ENCODE data around the gene SORBS2. TPM values are rescaled to one million over a fixed set of nuclear protein-coding genes. Genes with fewer than 3 reads are reported as not detected.
"Not testable (repeated sequence)": the region's sequence is repeated elsewhere in the genome, so short reads cannot be mapped to it uniquely, and the experiment has no call there.

Gene SORBS2
- total RNA-seq, 4 donors from 2014 or later: 821 to 1,626 (median 1,353) TPM

DNA sequence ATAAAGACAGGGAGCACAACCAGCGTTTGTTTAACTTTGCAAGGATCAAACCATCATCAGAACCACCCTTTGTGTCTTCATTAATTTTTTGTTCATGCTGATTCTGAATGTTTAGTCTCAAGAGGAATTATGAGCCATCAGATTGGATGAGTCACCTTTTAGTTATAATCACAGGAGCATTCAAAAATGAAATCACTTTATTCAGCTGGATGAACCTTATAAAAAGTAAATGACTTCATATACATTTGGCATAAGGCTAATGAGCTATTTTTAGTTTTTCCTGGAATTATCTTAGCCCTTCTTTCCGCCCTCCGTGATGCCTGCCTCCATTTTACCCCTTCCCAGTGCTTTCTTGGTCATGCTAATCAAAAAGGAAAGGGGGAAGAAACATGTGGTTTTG lies 103.6 kb downstream of the SORBS2 start:
- Histone ChIP-seq H3K27me3 (no peaks in the 10 kb centered on the region), H3K9me3 (peaks cover 0 to 7% (median 2%) of the 10 kb centered on the region in 4 donors), H3K27ac (replicated peaks in 1 of 4) (no peak overlapping the region), H3K4me3 (no peak overlapping the region), H3K4me1 (peaks cover 6 to 62% (median 28%) of the 10 kb centered on the region in 4 donors), H3K36me3 (peaks cover 0 to 5% (median 0%) of the 10 kb centered on the region in 4 donors)
- intact Hi-C loops (cut with DNase I): no loop called here
- TF ChIP-seq POLR2A (IDR thresholded peaks at IDR 0.05; ENCODE audit: low read depth) (no peak), POLR2AphosphoS5 (IDR thresholded peaks at IDR 0.05) (no peak), EP300 (IDR thresholded peaks at IDR 0.05) (no peak)
- TF ChIP-seq, protein P1, sequence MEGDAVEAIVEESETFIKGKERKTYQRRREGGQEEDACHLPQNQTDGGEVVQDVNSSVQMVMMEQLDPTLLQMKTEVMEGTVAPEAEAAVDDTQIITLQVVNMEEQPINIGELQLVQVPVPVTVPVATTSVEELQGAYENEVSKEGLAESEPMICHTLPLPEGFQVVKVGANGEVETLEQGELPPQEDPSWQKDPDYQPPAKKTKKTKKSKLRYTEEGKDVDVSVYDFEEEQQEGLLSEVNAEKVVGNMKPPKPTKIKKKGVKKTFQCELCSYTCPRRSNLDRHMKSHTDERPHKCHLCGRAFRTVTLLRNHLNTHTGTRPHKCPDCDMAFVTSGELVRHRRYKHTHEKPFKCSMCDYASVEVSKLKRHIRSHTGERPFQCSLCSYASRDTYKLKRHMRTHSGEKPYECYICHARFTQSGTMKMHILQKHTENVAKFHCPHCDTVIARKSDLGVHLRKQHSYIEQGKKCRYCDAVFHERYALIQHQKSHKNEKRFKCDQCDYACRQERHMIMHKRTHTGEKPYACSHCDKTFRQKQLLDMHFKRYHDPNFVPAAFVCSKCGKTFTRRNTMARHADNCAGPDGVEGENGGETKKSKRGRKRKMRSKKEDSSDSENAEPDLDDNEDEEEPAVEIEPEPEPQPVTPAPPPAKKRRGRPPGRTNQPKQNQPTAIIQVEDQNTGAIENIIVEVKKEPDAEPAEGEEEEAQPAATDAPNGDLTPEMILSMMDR (IDR thresholded peaks at IDR 0.05): no peak
- WGBS: 17% methylated on average over 3 of the region's 3 CpGs
- no peak for DNase-seq (ENCODE audit: extremely low spot score)

DNA sequence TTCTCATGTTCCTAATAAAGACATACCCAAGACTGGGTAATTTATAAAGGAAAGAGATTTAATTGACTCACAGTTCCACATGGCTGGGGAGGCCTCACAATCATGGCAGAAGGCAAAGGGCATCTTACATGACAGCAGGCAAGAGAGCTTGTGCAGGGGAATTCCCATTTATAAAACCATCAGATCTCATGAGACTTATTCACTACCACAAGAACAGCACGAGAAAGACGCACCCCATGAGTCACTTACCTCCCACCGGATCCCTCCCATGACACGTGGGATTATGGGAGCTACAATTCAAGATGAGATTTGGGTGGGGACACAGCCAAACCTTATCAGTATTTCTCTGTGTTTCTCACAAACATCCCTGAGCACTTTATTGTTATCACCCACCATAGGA lies 104.4 kb downstream of the SORBS2 start:
- H3K27ac ChIP-seq (replicated peaks in 1 of 4); intact Hi-C loops (cut with DNase I); DNase-seq (ENCODE audit: extremely low spot score); H3K36me3 ChIP-seq; H3K4me3 ChIP-seq; H3K27me3 ChIP-seq; H3K9me3 ChIP-seq: not testable (repeated sequence)
- WGBS: 67% methylated on average over 4 of the region's 4 CpGs
- peaks cover 6 to 62% (median 28%) of the 10 kb centered on the region in 4 donors for H3K4me1 ChIP-seq

DNA sequence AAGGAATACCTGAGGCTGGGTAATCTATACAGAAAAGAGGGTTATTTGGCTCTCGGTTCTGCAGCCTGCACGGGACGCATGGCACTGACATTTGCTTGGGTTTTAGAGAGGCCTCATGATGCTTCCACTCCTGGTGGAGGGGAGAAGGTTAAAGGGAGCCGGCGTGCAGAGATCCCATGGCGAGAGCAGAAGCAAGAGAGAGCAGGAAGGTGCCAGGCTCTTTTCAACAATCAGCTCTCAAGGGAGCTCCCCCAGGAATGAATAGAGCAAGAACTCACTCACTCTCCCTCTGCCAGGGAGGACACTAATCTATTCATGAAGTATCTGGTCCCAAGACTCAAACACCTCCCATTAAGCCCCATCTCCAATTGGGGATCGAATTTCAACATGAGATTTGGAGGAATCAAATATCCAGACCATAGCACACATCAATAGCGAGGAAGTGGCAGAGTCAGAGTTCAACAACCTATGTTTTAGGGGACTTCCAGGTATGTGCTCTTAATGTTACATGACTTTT lies 109.8 kb downstream of the SORBS2 start:
- WGBS: 91% methylated on average over 8 of the region's 8 CpGs
- no peak overlapping the region for H3K27ac ChIP-seq (replicated peaks in 1 of 4)
- no peak for TF ChIP-seq EP300 (IDR thresholded peaks at IDR 0.05)
- no peak for TF ChIP-seq POLR2A (IDR thresholded peaks at IDR 0.05; ENCODE audit: low read depth)
- TF ChIP-seq, protein P1 (IDR thresholded peaks at IDR 0.05): no peak
- no peak for TF ChIP-seq POLR2AphosphoS5 (IDR thresholded peaks at IDR 0.05)

DNA sequence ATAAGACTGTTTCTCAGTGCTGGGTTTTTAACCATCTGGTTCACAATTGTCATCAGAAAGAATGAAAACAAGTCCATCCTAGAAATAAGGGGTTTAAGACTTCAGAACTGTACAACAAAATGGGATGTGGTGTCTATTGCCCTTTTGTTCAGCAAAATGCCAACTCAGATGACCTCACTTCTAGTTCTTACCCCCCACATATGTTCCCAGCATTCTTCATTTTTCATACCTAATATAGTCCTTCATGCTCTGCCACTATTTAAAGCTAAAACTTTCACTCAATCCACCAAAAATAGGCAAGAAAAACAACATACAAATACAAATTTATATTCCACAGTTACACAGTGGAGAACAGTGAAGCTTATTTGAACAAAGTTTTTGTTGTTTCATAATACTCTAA lies 111.4 kb downstream of the SORBS2 start:
- Histone ChIP-seq H3K4me3 (no peak overlapping the region), H3K27me3 (no peaks in the 10 kb centered on the region), H3K27ac (replicated peaks in 1 of 4) (peak overlapping the region in 3 of 4 donors; percentile 4 to 30 (median 22)), H3K9me3 (peaks cover 0 to 5% (median under 1%) of the 10 kb centered on the region in 4 donors), H3K4me1 (peaks cover 0 to 37% (median 8%) of the 10 kb centered on the region in 4 donors), H3K36me3 (peaks cover 0 to 3% (median 0%) of the 10 kb centered on the region in 4 donors)
- no peak for DNase-seq (ENCODE audit: extremely low spot score)
- TF ChIP-seq POLR2AphosphoS5 (IDR thresholded peaks at IDR 0.05) (no peak), POLR2A (IDR thresholded peaks at IDR 0.05; ENCODE audit: low read depth) (no peak), EP300 (IDR thresholded peaks at IDR 0.05) (no peak)
- TF ChIP-seq, protein P1 (IDR thresholded peaks at IDR 0.05): no peak
- intact Hi-C loops (cut with DNase I): no loop called here

More for the DNA sequence above, 109.8 kb downstream of the SORBS2 start:
- H3K4me3 ChIP-seq: no peak overlapping the region
- H3K36me3 ChIP-seq: peaks cover 0 to 5% (median 0%) of the 10 kb centered on the region in 4 donors
- intact Hi-C loops (cut with DNase I): no loop called here
- peaks cover 0 to 39% (median 8%) of the 10 kb centered on the region in 4 donors for H3K4me1 ChIP-seq
- DNase-seq (ENCODE audit: extremely low spot score): no peak
- no peaks in the 10 kb centered on the region for H3K27me3 ChIP-seq
- peaks cover 0 to 7% (median 2%) of the 10 kb centered on the region in 4 donors for H3K9me3 ChIP-seq

DNA sequence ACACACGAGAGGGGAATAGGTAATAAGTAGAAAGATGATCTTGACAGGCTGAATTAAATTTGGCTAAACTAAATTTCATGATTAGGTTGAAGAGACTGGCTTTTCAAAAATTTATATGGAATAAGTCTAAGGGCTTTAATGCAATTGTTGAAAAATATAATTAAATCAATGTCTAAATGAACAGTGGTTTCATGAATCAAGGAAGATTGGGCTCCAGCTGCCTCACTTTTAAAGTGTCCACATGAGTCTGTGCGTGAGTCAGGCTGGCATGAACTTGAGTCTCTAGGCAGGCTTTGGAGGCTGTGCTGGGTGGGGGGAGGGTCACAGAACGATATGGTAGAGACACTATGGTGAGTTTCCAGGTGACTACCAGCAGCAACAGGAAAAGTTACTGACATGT lies 111.9 kb downstream of the SORBS2 start:
- WGBS: 58% methylated on average over 3 of the region's 3 CpGs
- Histone ChIP-seq H3K4me1 (peaks cover 1 to 37% (median 8%) of the 10 kb centered on the region in 4 donors), H3K9me3 (no peaks in the 10 kb centered on the region), H3K27me3 (no peaks in the 10 kb centered on the region), H3K4me3 (no peak overlapping the region), H3K27ac (replicated peaks in 1 of 4) (peak overlapping the region in 1 of 4 donors; percentile 2), H3K36me3 (no peaks in the 10 kb centered on the region)
- intact Hi-C loops (cut with DNase I): no loop called here
- TF ChIP-seq, protein P1 (IDR thresholded peaks at IDR 0.05): no peak
- TF ChIP-seq POLR2AphosphoS5 (IDR thresholded peaks at IDR 0.05) (no peak), POLR2A (IDR thresholded peaks at IDR 0.05; ENCODE audit: low read depth) (no peak), EP300 (IDR thresholded peaks at IDR 0.05) (no peak)
- DNase-seq (ENCODE audit: extremely low spot score): no peak
